ENCODE measurements around the gene DACH1. TPM values are rescaled to one million over a fixed set of nuclear protein-coding genes. Genes with fewer than 3 reads are reported as not detected.
A peak's percentile ranks its signal among the peaks of the same experiment; 100 is the strongest.

Gene DACH1
- total RNA-seq, 1 donor from 2014 or later = 37.1 TPM

DNA sequence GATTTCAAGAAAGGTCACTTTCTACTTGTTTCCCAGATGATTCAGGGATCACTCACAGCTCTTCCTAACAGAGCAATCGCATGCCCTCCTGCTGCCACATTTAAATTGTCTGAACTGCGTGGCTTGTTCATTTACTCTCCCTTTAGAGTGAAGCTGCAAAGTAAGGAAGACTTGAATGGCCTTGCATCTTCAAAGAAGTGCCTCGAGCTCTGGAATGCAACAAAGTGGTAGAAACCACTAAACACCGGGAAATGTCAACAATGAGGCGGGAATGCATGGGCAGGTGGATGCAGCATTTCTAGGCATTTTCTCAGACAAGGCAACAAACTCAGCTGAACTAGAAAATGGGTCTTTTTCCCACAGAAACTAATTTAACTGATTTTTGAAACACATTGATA, 10.3 kb upstream of the DACH1 start:
- Mint-ChIP-seq H3K27ac (peak overlapping the region; percentile 54), H3K36me3 (ENCODE audit: insufficient read depth) (peaks cover 2% of the 10 kb centered on the region), H3K9me3 (ENCODE audit: low read depth) (peaks cover 8% of the 10 kb centered on the region), H3K4me1 (ENCODE audit: low read depth) (peaks cover 54% of the 10 kb centered on the region), H3K27me3 (no peaks in the 10 kb centered on the region), H3K4me3 (ENCODE audit: low read depth) (no peak overlapping the region)
- TF ChIP-seq, protein P1, sequence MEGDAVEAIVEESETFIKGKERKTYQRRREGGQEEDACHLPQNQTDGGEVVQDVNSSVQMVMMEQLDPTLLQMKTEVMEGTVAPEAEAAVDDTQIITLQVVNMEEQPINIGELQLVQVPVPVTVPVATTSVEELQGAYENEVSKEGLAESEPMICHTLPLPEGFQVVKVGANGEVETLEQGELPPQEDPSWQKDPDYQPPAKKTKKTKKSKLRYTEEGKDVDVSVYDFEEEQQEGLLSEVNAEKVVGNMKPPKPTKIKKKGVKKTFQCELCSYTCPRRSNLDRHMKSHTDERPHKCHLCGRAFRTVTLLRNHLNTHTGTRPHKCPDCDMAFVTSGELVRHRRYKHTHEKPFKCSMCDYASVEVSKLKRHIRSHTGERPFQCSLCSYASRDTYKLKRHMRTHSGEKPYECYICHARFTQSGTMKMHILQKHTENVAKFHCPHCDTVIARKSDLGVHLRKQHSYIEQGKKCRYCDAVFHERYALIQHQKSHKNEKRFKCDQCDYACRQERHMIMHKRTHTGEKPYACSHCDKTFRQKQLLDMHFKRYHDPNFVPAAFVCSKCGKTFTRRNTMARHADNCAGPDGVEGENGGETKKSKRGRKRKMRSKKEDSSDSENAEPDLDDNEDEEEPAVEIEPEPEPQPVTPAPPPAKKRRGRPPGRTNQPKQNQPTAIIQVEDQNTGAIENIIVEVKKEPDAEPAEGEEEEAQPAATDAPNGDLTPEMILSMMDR (IDR thresholded peaks at IDR 0.05; ENCODE audit: unreplicated experiment) = no peak
- no peak for DNase-seq (ENCODE audit: low spot score, unreplicated experiment)

DNA sequence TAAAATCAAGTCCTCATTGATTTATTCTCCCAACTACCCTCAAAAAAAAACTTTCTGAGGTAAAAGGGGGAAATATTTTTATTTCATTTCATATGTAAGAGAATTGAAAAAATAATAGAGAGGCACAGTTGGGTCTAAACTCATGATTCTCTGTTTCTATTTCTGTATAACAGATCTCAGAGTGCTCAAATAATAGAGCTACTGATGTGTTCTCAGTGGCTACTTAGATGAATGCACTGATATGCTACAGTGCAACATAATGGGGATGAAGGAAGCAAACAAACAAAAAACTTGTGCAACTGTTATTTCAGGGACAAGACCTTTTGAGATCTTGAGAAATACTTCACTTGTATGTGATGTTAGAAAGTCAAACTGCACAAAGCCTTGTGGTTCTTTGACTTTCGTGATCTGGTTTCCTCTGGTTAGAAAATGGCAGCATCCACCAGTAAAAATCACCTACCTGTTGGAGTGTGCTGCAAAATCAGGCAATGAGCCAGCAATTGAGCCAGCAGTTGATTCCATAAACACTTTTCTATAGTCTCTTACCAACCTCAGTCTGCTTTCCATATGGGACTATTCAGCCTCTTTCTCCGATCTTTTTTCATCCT, 9.7 kb upstream of the DACH1 start:
- TF ChIP-seq, protein P1 (IDR thresholded peaks at IDR 0.05; ENCODE audit: unreplicated experiment) = no peak
- Mint-ChIP-seq H3K9me3 (ENCODE audit: low read depth) (peaks cover 5% of the 10 kb centered on the region), H3K4me1 (ENCODE audit: low read depth) (peaks cover 56% of the 10 kb centered on the region), H3K36me3 (ENCODE audit: insufficient read depth) (peaks cover 2% of the 10 kb centered on the region), H3K27ac (peak overlapping the region; percentile 54), H3K27me3 (no peaks in the 10 kb centered on the region), H3K4me3 (ENCODE audit: low read depth) (no peak overlapping the region)
- no peak for DNase-seq (ENCODE audit: low spot score, unreplicated experiment)

DNA sequence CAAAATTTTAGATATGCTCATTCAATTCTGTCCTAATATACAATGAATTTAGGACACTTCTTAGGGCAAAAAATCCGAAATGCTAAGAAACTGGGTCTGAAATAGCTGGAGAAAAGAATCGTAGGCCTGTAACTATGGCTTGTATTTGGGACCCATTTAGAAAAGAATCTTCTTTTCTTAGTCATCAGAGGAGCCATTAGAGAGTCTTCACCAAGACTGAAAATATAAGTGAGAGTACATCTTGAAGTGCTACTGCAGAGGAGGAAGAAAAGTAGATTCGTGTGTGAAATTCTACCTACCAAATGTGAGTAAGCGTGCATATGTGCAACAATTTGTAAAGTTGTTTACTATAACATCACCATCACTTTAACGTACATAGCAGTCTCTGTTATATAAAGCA, 8.8 kb upstream of the DACH1 start:
- TF ChIP-seq, protein P1 (IDR thresholded peaks at IDR 0.05; ENCODE audit: unreplicated experiment) = no peak
- Mint-ChIP-seq H3K36me3 (ENCODE audit: insufficient read depth) (no peaks in the 10 kb centered on the region), H3K27ac (no peak overlapping the region), H3K4me1 (ENCODE audit: low read depth) (peaks cover 60% of the 10 kb centered on the region), H3K27me3 (no peaks in the 10 kb centered on the region), H3K9me3 (ENCODE audit: low read depth) (no peaks in the 10 kb centered on the region), H3K4me3 (ENCODE audit: low read depth) (no peak overlapping the region)
- DNase-seq (ENCODE audit: low spot score, unreplicated experiment) = no peak

DNA sequence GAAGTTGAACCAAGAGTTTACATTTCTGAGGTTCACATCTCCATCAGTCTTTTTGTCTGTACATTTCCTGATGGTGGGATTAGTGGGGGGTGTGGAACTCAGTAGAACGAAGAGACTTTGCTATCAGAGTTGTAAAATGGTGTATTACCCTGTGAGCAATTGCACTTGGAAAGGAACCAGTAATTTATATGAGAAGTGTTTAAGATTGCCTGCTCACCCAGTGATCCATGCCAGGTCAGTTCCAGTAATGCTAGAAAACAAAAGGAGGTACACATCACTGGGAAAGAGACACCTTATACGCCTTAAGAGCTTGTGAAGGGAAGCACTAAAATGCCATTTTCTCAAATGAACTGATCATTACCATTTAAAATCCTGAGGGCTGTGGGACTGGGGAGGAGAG, 7.5 kb upstream of the DACH1 start:
- Mint-ChIP-seq H3K27me3 (no peaks in the 10 kb centered on the region), H3K36me3 (ENCODE audit: insufficient read depth) (no peaks in the 10 kb centered on the region), H3K4me1 (ENCODE audit: low read depth) (peaks cover 58% of the 10 kb centered on the region), H3K4me3 (ENCODE audit: low read depth) (no peak overlapping the region), H3K9me3 (ENCODE audit: low read depth) (no peaks in the 10 kb centered on the region), H3K27ac (peak overlapping the region; percentile 21)
- DNase-seq (ENCODE audit: low spot score, unreplicated experiment) = no peak
- TF ChIP-seq, protein P1 (IDR thresholded peaks at IDR 0.05; ENCODE audit: unreplicated experiment) = no peak

DNA sequence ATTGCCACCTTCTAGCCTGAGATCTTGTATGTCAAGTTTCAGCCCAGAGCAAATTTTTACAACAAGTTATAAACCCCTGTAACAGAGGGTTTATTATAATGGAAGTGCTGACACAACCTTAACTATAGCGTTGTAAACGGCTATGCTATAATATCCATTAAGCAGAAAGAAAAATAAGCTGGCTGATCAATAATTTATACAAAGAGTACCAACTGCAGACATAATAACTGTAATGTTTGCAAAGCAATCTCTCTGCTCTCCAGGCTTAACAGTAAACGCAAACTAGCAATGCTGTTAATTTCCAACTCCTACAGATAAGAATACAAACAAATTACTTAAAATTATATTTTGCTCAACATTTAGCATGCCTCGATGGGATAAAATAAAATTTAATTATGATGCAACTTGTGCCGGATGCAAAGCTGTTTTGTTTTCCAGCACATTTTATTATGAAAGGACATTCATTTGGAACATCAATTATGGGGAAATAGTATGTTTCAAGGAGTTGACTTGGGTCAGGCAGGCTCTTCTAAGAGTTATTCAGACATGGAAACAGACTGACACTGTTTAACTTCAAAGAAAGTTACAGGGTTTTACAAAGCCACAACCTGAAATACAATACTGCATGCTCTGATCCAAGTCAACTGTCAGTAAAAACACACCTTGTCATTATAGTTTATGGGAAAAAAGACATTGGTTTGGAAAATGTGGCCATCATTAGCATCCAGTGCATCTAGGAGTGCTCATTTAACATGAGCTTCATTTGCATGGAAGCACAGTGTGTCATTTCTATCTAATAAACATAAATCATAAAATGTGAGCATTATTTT, 6.6 kb upstream of the DACH1 start:
- Mint-ChIP-seq H3K36me3 (ENCODE audit: insufficient read depth) (no peaks in the 10 kb centered on the region), H3K4me3 (ENCODE audit: low read depth) (no peak overlapping the region), H3K9me3 (ENCODE audit: low read depth) (no peaks in the 10 kb centered on the region), H3K4me1 (ENCODE audit: low read depth) (peaks cover 57% of the 10 kb centered on the region), H3K27me3 (no peaks in the 10 kb centered on the region), H3K27ac (no peak overlapping the region)
- no peak for DNase-seq (ENCODE audit: low spot score, unreplicated experiment)
- TF ChIP-seq, protein P1 (IDR thresholded peaks at IDR 0.05; ENCODE audit: unreplicated experiment) = no peak

Measured in progenitor cell of endocrine pancreas (in vitro differentiated cells).